OCI-LY1 (cell line): ENCODE measurements around the gene DIAPH1.

Experiments used
- EZH2 ChIP-seq: fragments of 200-600 bp; sonication (generic), shearing (Covaris generic); IDR thresholded peaks from 2 replicates; pipeline ENCODE4 v1.8.0; 2017; ENCODE audit warnings: borderline replicate concordance, mixed run types, mild to moderate bottlenecking, antibody characterized with exemption, low read length, moderate library complexity, mixed read lengths
- TF ChIP-seq, protein P1 (sequence below): fragments of 200-600 bp; sonication (generic), shearing (Covaris generic); IDR thresholded peaks from 2 replicates; pipeline ENCODE4 v1.5.1; 2017; ENCODE audit warnings: mild to moderate bottlenecking, antibody characterized with exemption, low read length, moderate library complexity, mixed read lengths

- TF ChIP-seq, protein P1, sequence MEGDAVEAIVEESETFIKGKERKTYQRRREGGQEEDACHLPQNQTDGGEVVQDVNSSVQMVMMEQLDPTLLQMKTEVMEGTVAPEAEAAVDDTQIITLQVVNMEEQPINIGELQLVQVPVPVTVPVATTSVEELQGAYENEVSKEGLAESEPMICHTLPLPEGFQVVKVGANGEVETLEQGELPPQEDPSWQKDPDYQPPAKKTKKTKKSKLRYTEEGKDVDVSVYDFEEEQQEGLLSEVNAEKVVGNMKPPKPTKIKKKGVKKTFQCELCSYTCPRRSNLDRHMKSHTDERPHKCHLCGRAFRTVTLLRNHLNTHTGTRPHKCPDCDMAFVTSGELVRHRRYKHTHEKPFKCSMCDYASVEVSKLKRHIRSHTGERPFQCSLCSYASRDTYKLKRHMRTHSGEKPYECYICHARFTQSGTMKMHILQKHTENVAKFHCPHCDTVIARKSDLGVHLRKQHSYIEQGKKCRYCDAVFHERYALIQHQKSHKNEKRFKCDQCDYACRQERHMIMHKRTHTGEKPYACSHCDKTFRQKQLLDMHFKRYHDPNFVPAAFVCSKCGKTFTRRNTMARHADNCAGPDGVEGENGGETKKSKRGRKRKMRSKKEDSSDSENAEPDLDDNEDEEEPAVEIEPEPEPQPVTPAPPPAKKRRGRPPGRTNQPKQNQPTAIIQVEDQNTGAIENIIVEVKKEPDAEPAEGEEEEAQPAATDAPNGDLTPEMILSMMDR: peak; percentile 93
- TF ChIP-seq EZH2: no peak
Observed at GRCh38 chr5:141664733-141665461, 46.1 kb upstream of the DIAPH1 start.
